Gastrocnemius medialis (tissue), 4 donors: ENCODE results near the gene BLOC1S6. TPM values are rescaled to one million over a fixed set of nuclear protein-coding genes. Genes with fewer than 3 reads are reported as not detected.

Experiments
- ATAC-seq, 2 donors: fragments of 150-250 bp; one replicate each; pipeline ENCODE4 v1.9.1; 2016
- DNase-seq, 2 donors: peaks; one replicate each; pipeline ENCODE4 v3.0.0-alpha.2; 2019
- H3K27ac ChIP-seq, 4 donors: fragments of 200-600 bp; sonication (generic); 1 replicate in 1 of 4; 2 replicates in 3 of 4; pipeline ENCODE4 v1.5.1; 2016 to 2018; ENCODE audit warnings: mild to moderate bottlenecking in 2 of 4, moderate library complexity in 1 of 4
- H3K27me3 ChIP-seq, 3 donors: fragments of 200-600 bp; sonication (generic) in 2 of 3; 1 replicate in 1 of 3; 2 replicates in 2 of 3; pipeline versions ENCODE4 v1.5.1 to v1.6.0; 2016 to 2019; ENCODE audit warnings: mild to moderate bottlenecking in 1 of 3, moderate library complexity in 1 of 3
- H3K36me3 ChIP-seq, 2 donors: fragments of 200-600 bp; sonication (generic) in 1 of 2; one replicate each; pipeline ENCODE4 v1.5.1; 2017 to 2018
- H3K4me1 ChIP-seq, 2 donors: fragments of 200-600 bp; sonication (generic) in 1 of 2; one replicate each; pipeline ENCODE4 v1.5.1; 2016 to 2017; ENCODE audit warnings: mild to moderate bottlenecking in 2 of 2
- H3K4me3 ChIP-seq, 4 donors: fragments of 200-600 bp; sonication (generic) in 3 of 4; 1 replicate in 1 of 4; 2 replicates in 3 of 4; pipeline ENCODE4 v1.5.1; 2016 to 2019; ENCODE audit warnings: mild to moderate bottlenecking in 2 of 4
- H3K9me3 ChIP-seq, 3 donors: fragments of 200-600 bp; sonication (generic) in 2 of 3; 1 replicate in 1 of 3; 2 replicates in 2 of 3; pipeline ENCODE4 v1.5.1; 2016 to 2019
- POLR2A ChIP-seq, 2 donors: fragments of 450-650 bp; IDR thresholded peaks; one replicate each; pipeline ENCODE4 v1.6.1; 2017; ENCODE audit warnings: antibody characterized with exemption in 2 of 2, mild to moderate bottlenecking in 2 of 2, moderate library complexity in 2 of 2
- in situ Hi-C, 4 donors: fragments of 200-750 bp; cut with MboI; loops; one replicate each; pipeline versions ENCODE4 v1.15.0 to v1.8.0; 2017; ENCODE audit warnings: low sequenced_read_pairs in 4 of 4
- intact Hi-C: fragments of 100-400 bp; cut with DNase I; formaldehyde crosslinking; loops from one replicate; pipeline ENCODE4 v1.15.1; 2023; ENCODE audit warnings: low total_unique reads
- total RNA-seq, 4 donors: library from RNA; depleted of rRNA; stranded (reverse); fragments of >200 nt; gene quantifications; one replicate each; pipeline versions ENCODE4 v1.1.0 to v1.2.3, GENCODE V29; 2016
- TF ChIP-seq, protein P1 (sequence below), 5 experiments: fragments of 450-650 bp in 3 of 5; fragments of 200-600 bp in 2 of 5; sonication (generic) in 2 of 5; IDR thresholded peaks in 4 of 5; conservative IDR thresholded peaks in 1 of 5; 1 replicate in 4 of 5; 2 replicates in 1 of 5; pipeline ENCODE4 v1.5.1; 2016 to 2019; ENCODE audit warnings: antibody characterized with exemption in 5 of 5, mild to moderate bottlenecking in 3 of 5, moderate library complexity in 3 of 5

Gene BLOC1S6, protein sequence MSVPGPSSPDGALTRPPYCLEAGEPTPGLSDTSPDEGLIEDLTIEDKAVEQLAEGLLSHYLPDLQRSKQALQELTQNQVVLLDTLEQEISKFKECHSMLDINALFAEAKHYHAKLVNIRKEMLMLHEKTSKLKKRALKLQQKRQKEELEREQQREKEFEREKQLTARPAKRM
- 10 to 100 TPM; 32.9 to 38.2 (median 36.6) TPM for total RNA-seq

DNA sequence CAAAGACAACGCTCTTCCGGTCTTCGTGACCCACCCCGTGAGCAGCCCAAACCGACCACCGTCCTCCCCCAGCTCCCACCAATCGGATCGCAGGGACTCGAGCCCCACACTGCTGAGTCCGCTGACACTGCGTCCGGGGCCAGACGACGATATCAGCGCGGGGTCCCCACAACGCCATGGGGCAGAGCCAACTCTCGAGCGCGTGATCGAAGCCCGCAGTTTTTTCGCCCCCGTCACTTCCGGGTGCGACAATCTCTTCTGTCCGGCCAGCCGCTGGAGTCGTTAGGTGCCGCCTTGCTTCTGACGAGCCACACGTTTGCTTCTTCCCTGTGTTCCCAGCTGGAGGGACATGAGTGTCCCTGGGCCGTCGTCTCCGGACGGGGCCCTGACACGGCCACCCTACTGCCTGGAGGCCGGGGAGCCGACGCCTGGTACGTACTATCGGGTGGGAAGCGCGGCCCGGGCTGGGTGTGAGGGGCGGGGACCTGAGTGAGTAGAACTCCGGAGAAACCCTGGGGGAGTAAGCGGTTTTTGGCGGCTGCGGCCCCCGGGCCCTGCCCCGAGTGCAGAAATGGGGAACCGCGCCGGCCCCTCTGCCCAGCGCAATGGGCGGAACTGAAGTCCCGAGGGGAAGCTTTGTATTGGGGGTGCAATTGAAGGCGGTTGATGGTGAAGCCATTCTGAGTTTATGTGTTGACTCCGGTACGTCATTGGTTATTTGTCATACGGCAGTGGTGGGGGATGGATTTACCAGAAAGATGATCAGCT is at the start of gene BLOC1S6:
Gene BLOC1S6, plus strand, starts transcription at position 285 of the 768 bp plus-strand sequence. Its CDS starts 65 bp downstream, at position 350.
- peaks cover 0 to 2% of the 10 kb centered on the region in 2 donors for H3K36me3 ChIP-seq
- DNase-seq: peak; percentile 78 to 82
- intact Hi-C loops (loop anchor here (1.0 to 5.0 kb wide), 5 partner anchors 48 to 388 kb away; partner anchors contain the start of genes SLC30A4 and SQOR), in situ Hi-C loops (loop anchor here in 1 of 4 donors (5.0 kb wide), 1 partner anchor 50 kb away; the partner anchor contains the start of gene SQOR)
- TF ChIP-seq, protein P1, sequence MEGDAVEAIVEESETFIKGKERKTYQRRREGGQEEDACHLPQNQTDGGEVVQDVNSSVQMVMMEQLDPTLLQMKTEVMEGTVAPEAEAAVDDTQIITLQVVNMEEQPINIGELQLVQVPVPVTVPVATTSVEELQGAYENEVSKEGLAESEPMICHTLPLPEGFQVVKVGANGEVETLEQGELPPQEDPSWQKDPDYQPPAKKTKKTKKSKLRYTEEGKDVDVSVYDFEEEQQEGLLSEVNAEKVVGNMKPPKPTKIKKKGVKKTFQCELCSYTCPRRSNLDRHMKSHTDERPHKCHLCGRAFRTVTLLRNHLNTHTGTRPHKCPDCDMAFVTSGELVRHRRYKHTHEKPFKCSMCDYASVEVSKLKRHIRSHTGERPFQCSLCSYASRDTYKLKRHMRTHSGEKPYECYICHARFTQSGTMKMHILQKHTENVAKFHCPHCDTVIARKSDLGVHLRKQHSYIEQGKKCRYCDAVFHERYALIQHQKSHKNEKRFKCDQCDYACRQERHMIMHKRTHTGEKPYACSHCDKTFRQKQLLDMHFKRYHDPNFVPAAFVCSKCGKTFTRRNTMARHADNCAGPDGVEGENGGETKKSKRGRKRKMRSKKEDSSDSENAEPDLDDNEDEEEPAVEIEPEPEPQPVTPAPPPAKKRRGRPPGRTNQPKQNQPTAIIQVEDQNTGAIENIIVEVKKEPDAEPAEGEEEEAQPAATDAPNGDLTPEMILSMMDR (IDR thresholded peaks at IDR 0.05 in 4 of 5, conservative IDR thresholded peaks at IDR 0.05 in 1 of 5): peak in 1 of 5 experiments; percentile 15
- TF ChIP-seq POLR2A (IDR thresholded peaks at IDR 0.05): peak; percentile 68 to 72
- no peaks in the 10 kb centered on the region for H3K27me3 ChIP-seq
- ATAC-seq: peak; percentile 96
- H3K4me1 ChIP-seq: peaks cover 33 to 37% of the 10 kb centered on the region in 2 donors
- H3K27ac ChIP-seq: peak within 1 kb of the TSS; percentile 95 to 100 (median 97)
- H3K4me3 ChIP-seq: peak within 1 kb of the TSS; percentile 87 to 98 (median 92)
- H3K9me3 ChIP-seq: no peaks in the 10 kb centered on the region

- no peak overlapping the region for H3K27ac ChIP-seq
- no peaks in the 10 kb centered on the region for H3K4me1 ChIP-seq
- ATAC-seq (no peak), DNase-seq (no peak)
- no peak overlapping the region for H3K4me3 ChIP-seq
- in situ Hi-C loops: no loop called here
- TF ChIP-seq POLR2A (IDR thresholded peaks at IDR 0.05): no peak
- TF ChIP-seq, protein P1 (IDR thresholded peaks at IDR 0.05 in 4 of 5, conservative IDR thresholded peaks at IDR 0.05 in 1 of 5): no peak
- no peaks in the 10 kb centered on the region for H3K9me3 ChIP-seq
- H3K27me3 ChIP-seq: no peaks in the 10 kb centered on the region
- H3K36me3 ChIP-seq: no peaks in the 10 kb centered on the region
- intact Hi-C loops: no loop called here
These were observed 47.5 kb upstream of the BLOC1S6 start for GRCh38 chr15:45539680-45540079.

DNA sequence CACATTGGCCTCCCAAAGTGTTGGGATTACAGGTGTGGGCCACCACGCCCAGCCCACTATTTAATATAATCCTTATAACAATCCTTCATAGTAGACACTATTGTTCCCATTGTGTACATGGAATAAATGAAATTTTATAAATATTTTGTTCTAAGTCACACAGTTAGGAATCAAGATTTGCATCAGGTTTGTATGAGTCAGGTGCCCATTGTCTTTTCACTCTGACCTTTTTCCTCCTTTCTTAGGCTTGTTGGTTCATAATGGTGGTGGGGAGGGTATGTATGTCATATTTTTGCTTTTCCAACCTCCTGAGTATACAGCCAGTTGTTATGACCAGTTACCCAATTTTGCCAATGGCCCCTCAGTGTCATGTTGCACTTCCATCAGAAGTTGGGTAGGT is 46.6 kb upstream of the BLOC1S6 start:
- in situ Hi-C loops (no loop called here), intact Hi-C loops (no loop called here)
- no peak for ATAC-seq
- no peaks in the 10 kb centered on the region for H3K27me3 ChIP-seq
- no peak overlapping the region for H3K27ac ChIP-seq
- DNase-seq: no peak
- TF ChIP-seq, protein P1 (IDR thresholded peaks at IDR 0.05 in 4 of 5, conservative IDR thresholded peaks at IDR 0.05 in 1 of 5): no peak
- TF ChIP-seq POLR2A (IDR thresholded peaks at IDR 0.05): no peak
- H3K4me1 ChIP-seq: no peaks in the 10 kb centered on the region
- no peaks in the 10 kb centered on the region for H3K36me3 ChIP-seq
- no peaks in the 10 kb centered on the region for H3K9me3 ChIP-seq
- no peak overlapping the region for H3K4me3 ChIP-seq

- no peak for ATAC-seq
- intact Hi-C loops: no loop called here
- no peak for TF ChIP-seq POLR2A (IDR thresholded peaks at IDR 0.05)
- TF ChIP-seq, protein P1 (IDR thresholded peaks at IDR 0.05 in 4 of 5, conservative IDR thresholded peaks at IDR 0.05 in 1 of 5): no peak
These were observed 44.1 kb upstream of the BLOC1S6 start for GRCh38 chr15:45543051-45543450.

More at GRCh38 chr15:45543051-45543450, 44.1 kb upstream of the BLOC1S6 start:
- Histone ChIP-seq H3K9me3 (no peaks in the 10 kb centered on the region), H3K4me1 (no peaks in the 10 kb centered on the region), H3K4me3 (no peak overlapping the region), H3K36me3 (no peaks in the 10 kb centered on the region), H3K27ac (no peak overlapping the region), H3K27me3 (no peaks in the 10 kb centered on the region)
- in situ Hi-C loops: no loop called here
- DNase-seq: no peak
